ENCODE results near the gene PPM1J.

- TF ChIP-seq ISL1 (CRISPR knock-in tag; IDR thresholded peaks at IDR 0.05) (no peak), TCF4 (CRISPR knock-in tag; IDR thresholded peaks at IDR 0.05; ENCODE audit: borderline replicate concordance) (no peak), ESRRG (CRISPR knock-in tag; IDR thresholded peaks at IDR 0.05) (no peak), ZNF8 (CRISPR knock-in tag; IDR thresholded peaks at IDR 0.05) (no peak), ARNTL (CRISPR knock-in tag; IDR thresholded peaks at IDR 0.05; ENCODE audit: borderline replicate concordance, low read depth) (no peak), ZC3H10 (CRISPR knock-in tag; IDR thresholded peaks at IDR 0.05) (no peak), CSDC2 (CRISPR knock-in tag; IDR thresholded peaks at IDR 0.05) (no peak)
- TF ChIP-seq, protein P1, sequence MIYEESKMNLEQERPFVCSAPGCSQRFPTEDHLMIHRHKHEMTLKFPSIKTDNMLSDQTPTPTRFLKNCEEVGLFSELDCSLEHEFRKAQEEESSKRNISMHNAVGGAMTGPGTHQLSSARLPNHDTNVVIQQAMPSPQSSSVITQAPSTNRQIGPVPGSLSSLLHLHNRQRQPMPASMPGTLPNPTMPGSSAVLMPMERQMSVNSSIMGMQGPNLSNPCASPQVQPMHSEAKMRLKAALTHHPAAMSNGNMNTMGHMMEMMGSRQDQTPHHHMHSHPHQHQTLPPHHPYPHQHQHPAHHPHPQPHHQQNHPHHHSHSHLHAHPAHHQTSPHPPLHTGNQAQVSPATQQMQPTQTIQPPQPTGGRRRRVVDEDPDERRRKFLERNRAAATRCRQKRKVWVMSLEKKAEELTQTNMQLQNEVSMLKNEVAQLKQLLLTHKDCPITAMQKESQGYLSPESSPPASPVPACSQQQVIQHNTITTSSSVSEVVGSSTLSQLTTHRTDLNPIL (CRISPR knock-in tag; IDR thresholded peaks at IDR 0.05; ENCODE audit: low read depth): no peak
These were observed 22.4 kb upstream of the PPM1J start for GRCh38 chr1:112737573-112737972.

Data from SK-N-SH treated with all-trans-retinoic acid at 6 μM for 48 hours (cell line).